Inflammatory macrophage (primary cell): ENCODE measurements around the gene RHEX.
A peak's percentile ranks its signal among the peaks of the same experiment; 100 is the strongest.
"Not testable (repeated sequence)": the region's sequence is repeated elsewhere in the genome, so short reads cannot be mapped to it uniquely, and the experiment has no call there.

Source experiments
- DNase-seq, 2 donors: peaks; one replicate each; pipeline ENCODE4 v3.0.0-alpha.2; 2020 to 2022

RHEX gene

GRCh38 chr1:206060844-206061243 is 7.9 kb downstream of the RHEX start:
- DNase-seq, result no peak

DNA sequence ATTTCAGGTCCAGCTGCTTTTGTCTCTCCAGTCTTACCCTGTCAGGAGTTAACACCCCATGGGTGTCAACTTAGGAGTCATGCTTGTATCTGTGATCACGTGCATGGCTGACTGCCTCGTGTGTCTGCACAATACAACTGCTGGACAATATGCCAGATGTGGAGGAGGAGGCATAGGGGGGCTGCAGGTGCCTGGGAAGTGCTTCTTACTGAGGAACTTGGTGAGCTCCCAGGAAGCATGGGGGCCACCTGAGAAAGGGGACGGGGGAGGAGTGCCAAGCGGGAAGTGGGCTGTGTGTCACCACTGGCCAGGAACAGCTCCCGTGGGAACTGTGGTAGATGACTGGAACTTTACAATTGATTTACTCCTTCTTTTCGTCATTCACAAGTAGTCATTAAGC is 9.5 kb downstream of the RHEX start:
- DNase-seq, result no peak

DNA sequence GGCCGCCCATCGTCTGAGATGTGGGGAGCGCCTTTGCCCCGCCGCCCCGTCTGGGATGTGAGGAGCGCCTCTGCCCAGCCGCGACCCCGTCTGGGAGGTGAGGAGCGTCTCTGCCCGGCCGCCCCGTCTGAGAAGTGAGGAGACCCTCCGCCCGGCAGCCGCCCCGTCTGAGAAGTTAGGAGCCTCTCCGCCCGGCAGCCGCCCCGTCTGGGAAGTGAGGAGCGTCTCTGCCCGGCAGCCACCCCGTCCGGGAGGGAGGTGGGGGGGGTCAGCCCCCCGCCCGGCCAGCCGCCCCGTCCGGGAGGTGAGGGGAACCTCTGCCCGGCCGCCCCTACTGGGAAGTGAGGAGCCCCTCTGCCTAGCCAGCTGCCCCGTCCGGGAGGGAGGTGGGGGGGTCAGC is 11.0 kb downstream of the RHEX start:
- not testable (repeated sequence) for DNase-seq

- DNase-seq, result not testable (repeated sequence)
Observed at GRCh38 chr1:206064501-206064900, 11.5 kb downstream of the RHEX start.

DNA sequence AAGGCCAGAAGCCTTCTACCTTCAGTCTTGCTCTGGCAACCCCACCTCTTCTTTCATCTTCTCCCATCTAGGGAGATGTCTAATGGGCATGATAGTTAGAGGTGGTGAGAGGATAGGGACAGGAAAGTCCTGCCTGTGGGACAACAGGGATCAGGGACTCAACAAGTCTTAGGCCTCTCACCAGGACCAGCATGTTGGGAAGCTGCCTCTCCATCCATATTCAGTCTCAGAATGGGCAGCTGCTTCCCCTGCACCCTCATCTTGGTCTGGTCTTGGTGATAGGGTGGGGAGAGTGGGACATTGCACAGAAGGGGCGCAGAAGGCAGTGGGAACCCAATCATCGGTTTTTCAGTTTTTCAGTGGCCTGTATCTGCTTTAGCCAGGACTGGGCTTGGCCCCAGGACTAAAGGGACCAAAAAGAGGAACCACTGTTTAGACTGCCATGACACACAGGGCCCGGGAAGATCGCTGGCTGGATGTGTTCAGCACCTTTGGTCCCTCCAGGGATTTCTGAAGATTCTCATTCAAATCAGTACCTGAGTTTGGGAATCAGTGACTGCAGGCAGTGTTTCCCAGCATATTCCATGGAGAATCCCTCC is 12.7 kb downstream of the RHEX start:
- DNase-seq, result peak in 1 of 2 donors; percentile 24

GRCh38 chr1:206066479-206067171 is 13.7 kb downstream of the RHEX start:
- DNase-seq, result peak; percentile 26 to 58

DNA sequence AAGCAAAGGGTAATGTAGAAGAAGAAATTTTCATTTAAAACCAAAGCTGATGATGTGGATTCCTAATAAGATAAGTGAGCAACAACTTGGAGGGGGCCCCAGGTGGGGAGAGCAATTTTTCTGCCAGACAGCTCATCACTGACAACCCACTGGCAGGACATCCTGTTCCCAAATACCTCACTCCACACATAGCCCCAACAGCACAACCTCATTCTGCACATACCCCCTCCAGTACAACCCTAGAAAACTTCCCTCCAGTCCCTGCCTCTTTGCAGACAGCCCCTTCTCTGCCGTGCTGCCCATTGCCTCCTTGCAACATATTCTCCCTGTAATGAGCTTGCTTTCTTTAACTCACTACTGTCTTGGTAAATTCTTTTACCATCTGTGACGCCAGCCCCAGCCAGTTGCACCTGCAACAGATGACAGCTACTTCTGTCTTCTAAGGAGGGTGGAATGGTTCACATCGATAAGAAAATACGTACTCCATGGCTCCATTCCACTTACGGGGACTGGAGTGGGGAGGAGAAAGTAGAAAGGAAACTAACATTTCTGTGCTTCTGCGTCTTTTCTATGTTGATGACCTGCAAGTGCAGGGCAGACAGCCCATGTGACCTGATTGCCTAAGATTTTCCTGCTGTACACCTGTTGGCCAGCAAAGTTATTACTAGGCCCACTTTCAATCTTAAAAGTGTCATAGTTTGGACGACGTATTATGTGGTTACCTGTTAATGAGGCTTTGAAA is 14.7 kb downstream of the RHEX start:
- no peak for DNase-seq

DNA sequence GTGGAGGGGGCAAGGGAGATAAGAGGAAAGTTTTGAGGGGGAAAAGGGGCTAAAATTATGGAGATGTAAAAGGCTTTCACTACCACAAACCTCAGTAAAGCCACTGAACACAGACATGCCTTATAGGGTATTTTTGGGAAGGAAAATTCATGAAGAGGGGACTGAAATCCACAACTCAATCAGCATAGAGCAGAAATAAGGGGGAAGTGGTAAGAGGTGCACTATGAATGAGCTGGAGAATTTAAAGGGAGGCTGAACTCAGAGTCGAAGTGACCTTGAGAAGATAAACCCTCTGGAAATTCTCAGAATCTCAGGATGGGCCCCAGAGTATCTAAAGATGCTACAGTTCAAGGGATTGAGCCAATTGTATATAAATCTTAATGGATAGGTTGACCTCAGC is 15.3 kb downstream of the RHEX start:
- no peak for DNase-seq

DNA sequence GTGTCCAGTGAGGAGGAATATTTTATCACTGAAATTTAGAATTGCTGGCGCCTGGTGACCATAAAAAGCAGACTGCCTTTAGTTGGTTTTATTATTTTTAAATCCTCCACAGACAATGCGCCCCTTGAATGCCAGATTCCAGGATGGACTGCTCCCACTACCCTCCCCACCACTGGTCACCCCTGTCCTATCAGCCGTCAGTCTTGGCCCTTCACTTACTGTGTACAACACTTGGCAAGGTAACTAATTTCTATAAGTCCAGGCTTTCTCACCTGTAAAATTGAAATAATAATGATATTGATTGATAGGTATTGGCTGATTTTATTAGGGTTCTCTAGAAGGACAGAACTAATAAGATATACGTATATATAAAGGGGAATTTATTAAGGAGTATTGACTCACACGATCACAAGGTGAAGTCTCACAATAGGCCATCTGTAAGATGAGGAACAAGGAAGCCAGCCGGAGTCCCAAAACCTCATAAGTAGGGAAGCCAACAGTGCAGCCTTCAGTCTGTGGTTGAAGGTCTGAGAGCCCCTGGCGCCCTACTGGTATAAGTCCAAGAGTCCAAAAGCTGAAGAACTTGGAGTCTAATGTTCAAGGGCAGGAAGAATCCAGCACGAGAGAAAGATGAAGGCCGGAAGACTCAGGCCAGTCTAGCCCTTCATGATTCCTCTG is 17.8 kb downstream of the RHEX start:
- peak; percentile 60 to 80 for DNase-seq

DNA sequence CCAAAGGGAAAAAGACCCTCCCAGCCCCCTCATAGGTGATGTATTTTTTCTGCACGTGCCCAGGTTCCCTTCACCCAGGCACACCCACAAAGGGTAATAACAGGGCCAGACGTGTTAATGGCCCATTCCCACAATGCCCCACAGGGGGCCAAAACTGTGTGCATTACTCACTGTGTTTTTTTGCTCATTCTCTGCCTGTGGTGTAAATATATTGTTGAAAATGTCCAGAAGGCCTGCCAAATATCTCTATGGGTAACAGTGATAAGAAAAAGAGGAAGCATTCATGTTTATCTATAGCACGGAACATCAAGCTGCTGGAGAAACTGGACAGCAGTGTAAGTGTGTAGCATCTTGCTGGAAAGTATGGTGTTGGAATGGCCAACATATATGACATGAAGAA is 21.9 kb downstream of the RHEX start:
- DNase-seq, result no peak

DNA sequence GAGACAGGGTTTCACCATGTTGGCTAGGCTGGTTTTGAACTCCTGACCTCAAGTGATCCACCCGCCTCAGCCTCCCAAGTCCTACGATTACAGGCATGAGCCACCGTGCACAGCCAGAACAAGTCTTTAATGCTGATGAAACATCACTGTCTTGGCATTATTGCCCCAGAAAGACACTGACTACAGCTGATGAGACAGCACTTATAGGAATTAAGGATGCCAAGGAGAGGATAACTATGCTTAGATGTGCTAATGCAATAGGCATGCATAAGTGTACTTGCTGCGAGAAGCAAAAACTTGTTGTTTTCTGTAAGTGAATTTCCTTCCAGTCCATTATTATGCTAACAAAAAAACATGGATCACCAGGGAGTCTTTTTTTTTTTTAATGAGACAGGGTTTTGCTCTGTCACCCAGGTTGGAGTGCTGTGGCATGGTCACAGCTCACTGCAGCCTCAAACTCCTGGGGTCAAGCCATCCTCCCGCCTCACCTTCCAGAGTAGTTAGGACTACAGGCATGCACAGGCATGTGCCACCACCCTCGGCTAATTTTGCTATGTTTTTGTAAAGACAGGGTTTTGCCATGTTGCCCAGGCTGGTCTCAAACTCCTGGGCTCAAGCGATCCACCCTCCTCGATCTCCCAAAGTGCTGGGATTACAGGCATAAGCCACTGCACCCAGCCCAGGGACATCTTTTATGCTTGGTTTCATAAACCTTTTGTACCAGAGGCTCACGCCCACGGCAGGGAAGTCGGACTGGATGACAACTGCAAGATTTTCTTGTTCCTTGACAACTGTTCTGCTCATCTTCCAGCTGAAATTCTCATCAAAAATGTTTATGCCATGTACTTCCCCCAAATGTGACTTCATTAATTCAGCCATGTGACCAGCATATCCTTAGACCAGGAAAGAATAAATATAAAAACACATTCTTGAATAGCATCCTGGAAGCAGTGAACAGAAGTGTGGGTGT is 23.1 kb downstream of the RHEX start:
- peak; percentile 36 to 64 for DNase-seq

GRCh38 chr1:206079135-206079534 is 26.2 kb downstream of the RHEX start:
- peak; percentile 21 to 26 for DNase-seq

DNA sequence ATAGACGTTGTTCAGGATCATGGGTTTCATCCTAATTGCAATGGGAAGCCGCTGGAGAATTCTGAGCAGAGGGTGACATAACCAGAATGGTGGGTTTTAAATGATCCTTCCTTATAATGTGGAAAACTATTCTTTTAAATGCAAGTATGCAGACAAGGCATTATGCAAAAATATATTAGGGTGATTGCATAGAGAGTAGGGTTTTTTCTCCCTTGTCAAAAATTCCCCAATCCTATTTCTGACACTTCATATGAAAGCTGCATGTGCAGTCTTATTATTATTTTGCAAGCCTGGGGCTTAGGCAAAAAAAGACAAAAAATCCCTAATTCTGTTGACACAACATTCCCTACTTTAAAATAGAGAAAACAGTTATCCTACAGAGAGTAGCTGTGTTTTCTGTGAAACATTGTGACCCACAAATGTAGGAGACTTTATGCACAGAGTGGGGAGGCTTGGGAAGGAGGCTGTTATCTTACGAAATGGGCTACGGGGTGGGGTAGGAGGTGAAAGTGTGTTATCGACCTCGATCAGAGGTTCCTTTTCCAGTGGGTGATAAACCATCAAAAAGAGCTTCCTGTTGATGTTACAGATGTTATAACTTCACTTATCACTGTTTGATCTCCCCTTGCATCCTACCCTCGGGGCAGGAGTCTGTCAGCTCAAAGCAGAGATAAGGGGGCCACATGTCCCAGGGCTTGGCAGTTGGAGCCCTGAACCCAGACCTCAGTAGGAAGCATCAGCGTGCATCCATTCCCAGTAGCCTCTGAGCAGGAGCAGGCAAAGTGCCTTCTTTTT is 27.2 kb downstream of the RHEX start:
- no peak for DNase-seq

DNA sequence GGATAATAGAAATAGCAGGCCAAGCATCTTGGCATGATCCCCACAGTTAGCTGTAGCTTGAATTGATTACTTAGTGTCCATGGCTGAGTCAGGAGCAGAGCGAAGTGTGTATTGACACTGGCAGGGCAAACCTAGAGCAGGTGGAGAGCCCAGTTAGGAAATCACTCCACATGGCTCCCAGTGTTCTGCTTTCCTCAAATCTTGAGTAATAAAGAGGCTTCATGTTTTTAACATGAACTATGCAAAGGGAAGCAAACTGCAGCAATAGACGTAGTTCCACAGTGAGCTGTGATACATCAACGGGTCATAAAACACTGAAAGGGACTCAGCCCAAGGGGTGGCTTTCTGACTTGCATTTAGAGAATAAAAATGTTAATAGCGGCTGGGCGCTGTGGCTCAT is 28.9 kb downstream of the RHEX start:
- peak; percentile 72 to 75 for DNase-seq

DNA sequence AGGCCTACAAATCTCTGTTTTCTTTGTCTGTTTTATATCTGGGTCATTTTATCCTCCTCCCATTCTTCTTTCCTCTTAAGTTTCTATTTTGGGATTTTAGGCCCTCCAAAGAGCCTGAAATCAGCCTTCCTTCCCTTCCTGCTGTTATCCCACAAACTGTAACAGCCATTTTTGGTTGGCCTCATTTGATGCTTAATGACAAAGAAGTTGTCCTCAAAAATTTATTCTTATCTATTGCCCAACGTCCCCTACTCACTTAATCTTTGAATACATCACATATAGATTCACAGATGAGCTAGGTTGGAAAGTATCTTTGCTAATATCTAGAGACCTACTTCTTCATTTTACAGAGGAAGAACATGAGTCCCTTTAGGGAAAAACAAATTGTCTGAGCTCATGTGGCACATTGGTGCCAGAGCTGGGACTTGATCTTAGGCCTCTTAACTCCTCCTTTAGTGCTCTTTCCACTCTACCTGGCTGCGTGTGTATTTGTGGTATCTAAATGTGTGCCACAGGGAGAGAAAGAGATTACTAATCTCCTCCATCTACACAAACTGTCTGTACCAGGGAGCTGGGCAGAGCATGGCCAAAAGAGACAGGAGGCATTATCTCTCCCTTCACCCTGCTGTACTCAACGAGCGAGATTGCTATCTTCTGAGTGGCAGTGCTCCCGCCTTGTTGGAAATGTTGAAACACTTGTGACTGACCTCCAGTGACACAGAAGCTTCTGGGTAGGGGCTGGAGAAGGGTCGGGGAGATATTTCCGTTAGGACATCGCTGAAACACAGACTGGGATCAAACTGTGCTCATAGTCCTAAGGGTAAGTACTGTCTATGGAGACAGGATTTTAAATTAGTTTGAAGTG is 30.1 kb downstream of the RHEX start:
- DNase-seq, result peak; percentile 45 to 51

- no peak for DNase-seq
Observed at GRCh38 chr1:206083750-206084149, 30.8 kb downstream of the RHEX start.

DNA sequence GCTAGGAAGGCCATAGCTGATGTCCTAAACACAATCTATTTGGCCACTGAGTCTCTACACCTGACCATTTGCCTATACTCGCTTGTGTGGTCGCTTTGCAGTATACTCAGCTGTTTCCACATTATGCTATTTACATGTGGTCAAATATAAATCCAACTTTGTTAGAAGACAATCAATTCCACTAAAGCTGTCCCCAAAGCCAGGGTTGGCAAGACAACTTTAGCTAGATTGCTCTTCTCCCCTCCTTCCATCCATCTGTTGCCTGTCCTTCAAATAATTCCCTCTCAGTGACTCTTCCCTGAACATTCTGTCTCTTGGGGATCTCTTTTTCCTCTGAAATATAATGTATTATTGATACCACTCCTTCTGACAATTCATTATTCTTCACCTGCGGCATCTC is 34.1 kb downstream of the RHEX start:
- no peak for DNase-seq

GRCh38 chr1:206089341-206089740 is 36.4 kb downstream of the RHEX start:
- no peak for DNase-seq

- DNase-seq, result no peak
Observed at GRCh38 chr1:206094024-206094423, 41.1 kb downstream of the RHEX start.

DNA sequence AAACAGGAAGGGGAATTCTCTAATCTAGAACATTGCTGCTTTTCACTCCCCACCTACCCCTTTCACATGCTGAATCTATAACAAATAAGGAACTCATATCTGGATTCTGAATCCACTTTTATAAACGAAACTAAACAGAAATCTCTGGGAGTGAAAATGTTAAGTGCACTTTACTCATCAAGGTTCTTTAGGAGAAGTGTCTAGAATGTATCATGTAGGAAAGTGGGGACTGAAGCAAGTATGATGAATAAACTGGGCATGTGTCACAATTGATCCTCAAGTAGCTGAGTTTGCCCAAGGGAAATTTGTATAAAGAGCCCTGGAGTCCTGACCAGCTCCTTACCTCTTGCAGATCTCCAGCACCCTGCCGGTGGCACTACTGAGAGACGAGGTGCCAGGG is 44.4 kb downstream of the RHEX start:
- no peak for DNase-seq
